ENCODE measurements around the gene CDA. TPM values are rescaled to one million over a fixed set of nuclear protein-coding genes. Genes with fewer than 3 reads are reported as not detected.

The CDA gene
- total and polyA plus RNA-seq, 10 of the 15 experiments (the other 5 are each of a cell fraction or from before 2014, with no cell fraction given) = not detected

DNA sequence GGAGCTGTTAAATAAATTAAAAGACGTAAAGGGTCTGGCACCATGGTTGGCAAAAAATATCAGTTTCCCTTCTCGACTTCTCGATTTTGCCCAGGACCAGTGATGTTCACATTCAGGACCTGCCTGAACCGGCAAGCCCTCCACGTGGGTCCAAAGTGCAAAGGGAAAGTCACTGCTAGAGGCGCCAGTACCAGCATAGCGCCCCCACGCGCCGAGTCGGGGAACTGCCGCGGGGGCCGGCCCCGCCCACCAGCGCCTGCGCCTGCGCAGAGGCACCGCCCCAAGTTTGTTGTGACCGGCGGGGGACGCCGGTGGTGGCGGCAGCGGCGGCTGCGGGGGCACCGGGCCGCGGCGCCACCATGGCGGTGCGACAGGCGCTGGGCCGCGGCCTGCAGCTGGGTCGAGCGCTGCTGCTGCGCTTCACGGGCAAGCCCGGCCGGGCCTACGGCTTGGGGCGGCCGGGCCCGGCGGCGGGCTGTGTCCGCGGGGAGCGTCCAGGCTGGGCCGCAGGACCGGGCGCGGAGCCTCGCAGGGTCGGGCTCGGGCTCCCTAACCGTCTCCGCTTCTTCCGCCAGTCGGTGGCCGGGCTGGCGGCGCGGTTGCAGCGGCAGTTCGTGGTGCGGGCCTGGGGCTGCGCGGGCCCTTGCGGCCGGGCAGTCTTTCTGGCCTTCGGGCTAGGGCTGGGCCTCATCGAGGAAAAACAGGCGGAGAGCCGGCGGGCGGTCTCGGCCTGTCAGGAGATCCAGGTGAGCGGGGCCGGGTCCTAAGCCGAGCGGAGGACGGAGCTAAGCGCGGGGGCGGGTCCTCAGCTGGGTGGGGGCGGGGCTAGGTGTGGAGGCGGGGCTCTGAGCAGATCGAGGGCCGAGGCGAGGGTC lies 44.5 kb downstream of the CDA start, which contains the start of gene PINK1 (continued):
- TF ChIP-seq GATAD2B (conservative IDR thresholded peaks at IDR 0.05; ENCODE audit: low read depth) (peak; percentile 72; the same call in 1 of the 2 replicates), TARDBP (IDR thresholded peaks at IDR 0.05; ENCODE audit: borderline replicate concordance) (no peak), IRF4 (IDR thresholded peaks at IDR 0.05; ENCODE audit: low read depth, low read length) (no peak), BCL11A (IDR thresholded peaks at IDR 0.05; ENCODE audit: low read depth, low read length) (no peak), TCF3 (IDR thresholded peaks at IDR 0.05; ENCODE audit: borderline replicate concordance, insufficient read depth, low read depth, low read length) (no peak), NRF1 (conservative IDR thresholded peaks at IDR 0.05; ENCODE audit: low read depth, low read length) (peak; percentile 77), SRF (IDR thresholded peaks at IDR 0.05; ENCODE audit: low read depth in 2 of 2, low read length in 2 of 2) (no peak), HDGF (IDR thresholded peaks at IDR 0.05) (no peak), BMI1 (IDR thresholded peaks at IDR 0.05; ENCODE audit: borderline replicate concordance) (no peak), NFXL1 (IDR thresholded peaks at IDR 0.05; ENCODE audit: borderline replicate concordance) (0 out of 2 replicates have a peak, but pooled peaks have one; percentile 28), ZNF622 (IDR thresholded peaks at IDR 0.05) (no peak), NFYB (IDR thresholded peaks at IDR 0.05; ENCODE audit: insufficient read depth, low read depth, low read length) (no peak), BACH1 (IDR thresholded peaks at IDR 0.05; ENCODE audit: borderline replicate concordance) (peak; percentile 77), MEF2A (IDR thresholded peaks at IDR 0.05; ENCODE audit: insufficient read depth, low read depth, low read length) (no peak)
- TF ChIP-seq, protein P1, sequence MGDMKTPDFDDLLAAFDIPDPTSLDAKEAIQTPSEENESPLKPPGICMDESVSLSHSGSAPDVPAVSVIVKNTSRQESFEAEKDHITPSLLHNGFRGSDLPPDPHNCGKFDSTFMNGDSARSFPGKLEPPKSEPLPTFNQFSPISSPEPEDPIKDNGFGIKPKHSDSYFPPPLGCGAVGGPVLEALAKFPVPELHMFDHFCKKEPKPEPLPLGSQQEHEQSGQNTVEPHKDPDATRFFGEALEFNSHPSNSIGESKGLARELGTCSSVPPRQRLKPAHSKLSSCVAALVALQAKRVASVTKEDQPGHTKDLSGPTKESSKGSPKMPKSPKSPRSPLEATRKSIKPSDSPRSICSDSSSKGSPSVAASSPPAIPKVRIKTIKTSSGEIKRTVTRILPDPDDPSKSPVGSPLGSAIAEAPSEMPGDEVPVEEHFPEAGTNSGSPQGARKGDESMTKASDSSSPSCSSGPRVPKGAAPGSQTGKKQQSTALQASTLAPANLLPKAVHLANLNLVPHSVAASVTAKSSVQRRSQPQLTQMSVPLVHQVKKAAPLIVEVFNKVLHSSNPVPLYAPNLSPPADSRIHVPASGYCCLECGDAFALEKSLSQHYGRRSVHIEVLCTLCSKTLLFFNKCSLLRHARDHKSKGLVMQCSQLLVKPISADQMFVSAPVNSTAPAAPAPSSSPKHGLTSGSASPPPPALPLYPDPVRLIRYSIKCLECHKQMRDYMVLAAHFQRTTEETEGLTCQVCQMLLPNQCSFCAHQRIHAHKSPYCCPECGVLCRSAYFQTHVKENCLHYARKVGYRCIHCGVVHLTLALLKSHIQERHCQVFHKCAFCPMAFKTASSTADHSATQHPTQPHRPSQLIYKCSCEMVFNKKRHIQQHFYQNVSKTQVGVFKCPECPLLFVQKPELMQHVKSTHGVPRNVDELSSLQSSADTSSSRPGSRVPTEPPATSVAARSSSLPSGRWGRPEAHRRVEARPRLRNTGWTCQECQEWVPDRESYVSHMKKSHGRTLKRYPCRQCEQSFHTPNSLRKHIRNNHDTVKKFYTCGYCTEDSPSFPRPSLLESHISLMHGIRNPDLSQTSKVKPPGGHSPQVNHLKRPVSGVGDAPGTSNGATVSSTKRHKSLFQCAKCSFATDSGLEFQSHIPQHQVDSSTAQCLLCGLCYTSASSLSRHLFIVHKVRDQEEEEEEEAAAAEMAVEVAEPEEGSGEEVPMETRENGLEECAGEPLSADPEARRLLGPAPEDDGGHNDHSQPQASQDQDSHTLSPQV (IDR thresholded peaks at IDR 0.05) = peak; percentile 65; the same call in 1 of the 2 replicates
- TF ChIP-seq, protein P2, sequence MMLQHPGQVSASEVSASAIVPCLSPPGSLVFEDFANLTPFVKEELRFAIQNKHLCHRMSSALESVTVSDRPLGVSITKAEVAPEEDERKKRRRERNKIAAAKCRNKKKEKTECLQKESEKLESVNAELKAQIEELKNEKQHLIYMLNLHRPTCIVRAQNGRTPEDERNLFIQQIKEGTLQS (IDR thresholded peaks at IDR 0.05; ENCODE audit: borderline replicate concordance, extremely low read depth, low read depth, low read length) = peak; percentile 56; the same call in 1 of the 2 replicates
- TF ChIP-seq, protein P3, sequence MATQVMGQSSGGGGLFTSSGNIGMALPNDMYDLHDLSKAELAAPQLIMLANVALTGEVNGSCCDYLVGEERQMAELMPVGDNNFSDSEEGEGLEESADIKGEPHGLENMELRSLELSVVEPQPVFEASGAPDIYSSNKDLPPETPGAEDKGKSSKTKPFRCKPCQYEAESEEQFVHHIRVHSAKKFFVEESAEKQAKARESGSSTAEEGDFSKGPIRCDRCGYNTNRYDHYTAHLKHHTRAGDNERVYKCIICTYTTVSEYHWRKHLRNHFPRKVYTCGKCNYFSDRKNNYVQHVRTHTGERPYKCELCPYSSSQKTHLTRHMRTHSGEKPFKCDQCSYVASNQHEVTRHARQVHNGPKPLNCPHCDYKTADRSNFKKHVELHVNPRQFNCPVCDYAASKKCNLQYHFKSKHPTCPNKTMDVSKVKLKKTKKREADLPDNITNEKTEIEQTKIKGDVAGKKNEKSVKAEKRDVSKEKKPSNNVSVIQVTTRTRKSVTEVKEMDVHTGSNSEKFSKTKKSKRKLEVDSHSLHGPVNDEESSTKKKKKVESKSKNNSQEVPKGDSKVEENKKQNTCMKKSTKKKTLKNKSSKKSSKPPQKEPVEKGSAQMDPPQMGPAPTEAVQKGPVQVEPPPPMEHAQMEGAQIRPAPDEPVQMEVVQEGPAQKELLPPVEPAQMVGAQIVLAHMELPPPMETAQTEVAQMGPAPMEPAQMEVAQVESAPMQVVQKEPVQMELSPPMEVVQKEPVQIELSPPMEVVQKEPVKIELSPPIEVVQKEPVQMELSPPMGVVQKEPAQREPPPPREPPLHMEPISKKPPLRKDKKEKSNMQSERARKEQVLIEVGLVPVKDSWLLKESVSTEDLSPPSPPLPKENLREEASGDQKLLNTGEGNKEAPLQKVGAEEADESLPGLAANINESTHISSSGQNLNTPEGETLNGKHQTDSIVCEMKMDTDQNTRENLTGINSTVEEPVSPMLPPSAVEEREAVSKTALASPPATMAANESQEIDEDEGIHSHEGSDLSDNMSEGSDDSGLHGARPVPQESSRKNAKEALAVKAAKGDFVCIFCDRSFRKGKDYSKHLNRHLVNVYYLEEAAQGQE (IDR thresholded peaks at IDR 0.05; ENCODE audit: low read depth, low read length) = no peak
- TF ChIP-seq, protein P4, sequence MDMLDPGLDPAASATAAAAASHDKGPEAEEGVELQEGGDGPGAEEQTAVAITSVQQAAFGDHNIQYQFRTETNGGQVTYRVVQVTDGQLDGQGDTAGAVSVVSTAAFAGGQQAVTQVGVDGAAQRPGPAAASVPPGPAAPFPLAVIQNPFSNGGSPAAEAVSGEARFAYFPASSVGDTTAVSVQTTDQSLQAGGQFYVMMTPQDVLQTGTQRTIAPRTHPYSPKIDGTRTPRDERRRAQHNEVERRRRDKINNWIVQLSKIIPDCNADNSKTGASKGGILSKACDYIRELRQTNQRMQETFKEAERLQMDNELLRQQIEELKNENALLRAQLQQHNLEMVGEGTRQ (IDR thresholded peaks at IDR 0.05; ENCODE audit: borderline replicate concordance, low read depth, low read length) = no peak; the same call in 1 of the 2 replicates
